BE2C (cell line): ENCODE data around the gene GLS.

Experiments
- DNase-seq: peaks from one replicate; pipeline ENCODE4 v3.0.0-alpha.2; 2020
- H3K27me3 ChIP-seq: fragments of 250-450 bp; sonication (Bioruptor Pico); 2 replicates; pipeline ENCODE4 v1.5.1; 2020; ENCODE audit warnings: mild to moderate bottlenecking
- H3K36me3 ChIP-seq: fragments of 250-450 bp; sonication (Bioruptor Pico); 2 replicates; pipeline ENCODE4 v1.5.1; 2020; ENCODE audit warnings: mild to moderate bottlenecking
- H3K4me1 ChIP-seq: fragments of 250-450 bp; sonication (Bioruptor Pico); 2 replicates; pipeline ENCODE4 v1.5.1; 2020
- H3K4me3 ChIP-seq: 2 replicates; pipeline ENCODE4 v1.5.1; 2011; ENCODE audit warnings: low read depth, low read length
- H3K9me3 ChIP-seq: fragments of 250-450 bp; sonication (Bioruptor Pico); 2 replicates; pipeline ENCODE4 v1.5.1; 2020
- TF ChIP-seq, protein P1 (sequence below): IDR thresholded peaks from 2 replicates; pipeline ENCODE4 v1.5.1; 2012; ENCODE audit warnings: mild to moderate bottlenecking, low read depth, low read length

The GLS gene

GRCh38 chr2:190980630-190981209 is 100.1 kb downstream of the GLS start:
- Histone ChIP-seq H3K36me3 (peaks cover 34% of the 10 kb centered on the region), H3K9me3 (no peaks in the 10 kb centered on the region), H3K27me3 (no peaks in the 10 kb centered on the region), H3K4me1 (peaks cover 16% of the 10 kb centered on the region), H3K4me3 (no peak overlapping the region)
- no peak for DNase-seq
- TF ChIP-seq, protein P1, sequence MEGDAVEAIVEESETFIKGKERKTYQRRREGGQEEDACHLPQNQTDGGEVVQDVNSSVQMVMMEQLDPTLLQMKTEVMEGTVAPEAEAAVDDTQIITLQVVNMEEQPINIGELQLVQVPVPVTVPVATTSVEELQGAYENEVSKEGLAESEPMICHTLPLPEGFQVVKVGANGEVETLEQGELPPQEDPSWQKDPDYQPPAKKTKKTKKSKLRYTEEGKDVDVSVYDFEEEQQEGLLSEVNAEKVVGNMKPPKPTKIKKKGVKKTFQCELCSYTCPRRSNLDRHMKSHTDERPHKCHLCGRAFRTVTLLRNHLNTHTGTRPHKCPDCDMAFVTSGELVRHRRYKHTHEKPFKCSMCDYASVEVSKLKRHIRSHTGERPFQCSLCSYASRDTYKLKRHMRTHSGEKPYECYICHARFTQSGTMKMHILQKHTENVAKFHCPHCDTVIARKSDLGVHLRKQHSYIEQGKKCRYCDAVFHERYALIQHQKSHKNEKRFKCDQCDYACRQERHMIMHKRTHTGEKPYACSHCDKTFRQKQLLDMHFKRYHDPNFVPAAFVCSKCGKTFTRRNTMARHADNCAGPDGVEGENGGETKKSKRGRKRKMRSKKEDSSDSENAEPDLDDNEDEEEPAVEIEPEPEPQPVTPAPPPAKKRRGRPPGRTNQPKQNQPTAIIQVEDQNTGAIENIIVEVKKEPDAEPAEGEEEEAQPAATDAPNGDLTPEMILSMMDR, result no peak

GRCh38 chr2:190981333-190981732 is 100.7 kb downstream of the GLS start:
- TF ChIP-seq, protein P1, result no peak
- Histone ChIP-seq H3K4me1 (peaks cover 16% of the 10 kb centered on the region), H3K4me3 (no peak overlapping the region), H3K36me3 (peaks cover 32% of the 10 kb centered on the region), H3K27me3 (no peaks in the 10 kb centered on the region), H3K9me3 (no peaks in the 10 kb centered on the region)
- no peak for DNase-seq

DNA sequence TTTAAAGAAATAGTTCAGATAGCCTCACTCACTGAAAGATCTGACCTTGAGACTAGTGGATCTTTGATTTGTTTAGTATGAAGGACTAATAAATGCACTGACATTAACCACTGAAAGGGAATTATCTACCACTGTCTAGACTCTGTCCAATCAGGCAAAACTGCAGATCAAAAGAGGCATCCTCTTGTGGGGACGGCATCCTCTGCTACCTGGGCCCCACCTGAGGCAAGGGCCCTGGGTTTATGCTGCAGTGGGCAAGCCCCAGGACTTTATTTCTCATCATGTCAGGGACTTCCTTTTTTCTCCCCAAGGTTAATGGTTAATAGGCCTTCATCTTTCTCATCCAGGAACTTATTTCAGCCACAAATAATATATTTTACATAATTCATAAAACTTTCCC is 101.1 kb downstream of the GLS start:
- Histone ChIP-seq H3K9me3 (no peaks in the 10 kb centered on the region), H3K4me3 (no peak overlapping the region), H3K4me1 (peaks cover 16% of the 10 kb centered on the region), H3K27me3 (no peaks in the 10 kb centered on the region), H3K36me3 (peaks cover 32% of the 10 kb centered on the region)
- TF ChIP-seq, protein P1, result no peak
- no peak for DNase-seq

GRCh38 chr2:190982262-190983034 is 101.8 kb downstream of the GLS start:
- Histone ChIP-seq H3K36me3 (peaks cover 36% of the 10 kb centered on the region), H3K27me3 (no peaks in the 10 kb centered on the region), H3K4me1 (peaks cover 15% of the 10 kb centered on the region), H3K4me3 (no peak overlapping the region), H3K9me3 (no peaks in the 10 kb centered on the region)
- DNase-seq, result no peak
- TF ChIP-seq, protein P1, result no peak

DNA sequence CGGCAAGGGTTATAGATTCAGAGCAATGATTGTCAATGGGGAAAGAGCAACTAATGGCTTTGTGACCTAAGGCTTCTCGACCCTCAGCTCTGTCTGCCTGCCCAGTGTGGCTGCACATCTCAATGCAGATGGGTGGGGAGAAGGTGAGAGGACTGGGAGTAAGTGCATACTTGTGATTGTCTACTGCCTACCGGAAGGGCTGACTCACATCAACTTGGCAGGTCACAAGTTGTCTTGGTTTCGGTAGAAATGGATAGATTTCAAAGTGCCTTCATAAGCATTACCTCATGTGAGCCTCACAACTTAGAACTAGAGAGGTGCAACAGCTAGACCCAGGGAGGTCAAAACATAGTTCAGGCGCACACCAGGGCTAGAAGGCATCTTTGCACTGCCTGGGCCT is 104.0 kb downstream of the GLS start:
- Histone ChIP-seq H3K4me1 (peaks cover 8% of the 10 kb centered on the region), H3K9me3 (no peaks in the 10 kb centered on the region), H3K4me3 (no peak overlapping the region), H3K27me3 (no peaks in the 10 kb centered on the region), H3K36me3 (peaks cover 37% of the 10 kb centered on the region)
- TF ChIP-seq, protein P1, result no peak
- no peak for DNase-seq

GRCh38 chr2:190986221-190986953 is 105.8 kb downstream of the GLS start:
- Histone ChIP-seq H3K4me1 (no peaks in the 10 kb centered on the region; the same call in none of the 2 replicates), H3K4me3 (no peak overlapping the region), H3K27me3 (no peaks in the 10 kb centered on the region), H3K36me3 (peaks cover 53% of the 10 kb centered on the region), H3K9me3 (no peaks in the 10 kb centered on the region)
- DNase-seq, result no peak
- TF ChIP-seq, protein P1, result no peak
